CD14-positive monocyte (primary cell): ENCODE results near the gene PIEZO1. TPM values are rescaled to one million over a fixed set of nuclear protein-coding genes. Genes with fewer than 3 reads are reported as not detected.

ENCODE experiments used
- DNase-seq, 3 donors: peaks; one replicate each; pipeline ENCODE4 v3.0.0-alpha.2; 2011 to 2022
- H2AFZ ChIP-seq: 2 replicates; pipeline ENCODE4 v1.6.0; 2012; ENCODE audit warnings: mild to moderate bottlenecking, low read depth, low read length, inconsistent platforms; ENCODE audit not compliant: insufficient read depth, poor library complexity, severe bottlenecking
- H3K27ac ChIP-seq, 2 donors: 1 replicate in 1 of 2; 2 replicates in 1 of 2; pipeline ENCODE4 v1.5.1; 2012 to 2013; ENCODE audit warnings: low read length in 2 of 2, control low read depth in 1 of 2, inconsistent platforms in 1 of 2, low read depth in 1 of 2, mild to moderate bottlenecking in 1 of 2
- H3K27me3 ChIP-seq, 2 donors: one replicate each; pipeline versions ENCODE4 v1.6.0 to v1.6.1; 2011 to 2013; ENCODE audit warnings: low read length in 2 of 2; ENCODE audit not compliant: control insufficient read depth in 2 of 2, insufficient read depth in 2 of 2
- H3K36me3 ChIP-seq, 2 donors: replicated peaks in 1 of 2; 1 replicate in 1 of 2; 2 replicates in 1 of 2; pipeline versions ENCODE4 v1.5.1 to v1.6.1; 2012 to 2013; ENCODE audit warnings: low read length in 2 of 2, control low read depth in 1 of 2, inconsistent platforms in 1 of 2, mild to moderate bottlenecking in 1 of 2; ENCODE audit not compliant: insufficient read depth in 2 of 2, control insufficient read depth in 1 of 2
- H3K4me1 ChIP-seq, 2 donors: 1 replicate in 1 of 2; 2 replicates in 1 of 2; pipeline versions ENCODE4 v1.5.1 to v1.6.1; 2012 to 2013; ENCODE audit warnings: low read length in 2 of 2, control low read depth in 1 of 2, inconsistent platforms in 1 of 2, mild to moderate bottlenecking in 1 of 2, moderate library complexity in 1 of 2; ENCODE audit not compliant: insufficient read depth in 2 of 2, control insufficient read depth in 1 of 2
- H3K4me2 ChIP-seq: replicated peaks from 2 replicates; pipeline ENCODE3; 2012; ENCODE audit warnings: low read length, moderate library complexity, mild to moderate bottlenecking; ENCODE audit not compliant: poor library complexity, severe bottlenecking; ENCODE audit errors: extremely low read depth
- H3K4me3 ChIP-seq, 3 experiments: fragments of 200-600 bp in 1 of 3; sonication (generic) in 1 of 3; replicated peaks in 1 of 3; 1 replicate in 2 of 3; 2 replicates in 1 of 3; pipeline ENCODE4 v1.5.1; 2011 to 2013; ENCODE audit warnings: low read length in 3 of 3, mild to moderate bottlenecking in 3 of 3, control low read depth in 2 of 3, low read depth in 2 of 3, inconsistent platforms in 1 of 3, moderate library complexity in 1 of 3
- H3K79me2 ChIP-seq: 2 replicates; pipeline ENCODE4 v1.6.0; 2012; ENCODE audit warnings: mild to moderate bottlenecking, control low read depth, inconsistent platforms, low read length, moderate library complexity; ENCODE audit not compliant: insufficient read depth
- H3K9ac ChIP-seq: 2 replicates; pipeline ENCODE4 v1.6.0; 2017; ENCODE audit warnings: low read length, mild to moderate bottlenecking; ENCODE audit not compliant: insufficient read depth, poor library complexity, severe bottlenecking
- H3K9me3 ChIP-seq, 2 donors: replicated peaks in 1 of 2; 1 replicate in 1 of 2; 2 replicates in 1 of 2; pipeline versions ENCODE4 v1.5.1 to v1.6.1; 2012 to 2013; ENCODE audit warnings: low read length in 2 of 2, control low read depth in 1 of 2; ENCODE audit not compliant: control insufficient read depth in 1 of 2, insufficient read depth in 1 of 2
- H4K20me1 ChIP-seq: 2 replicates; pipeline ENCODE4 v1.6.0; 2012; ENCODE audit warnings: mild to moderate bottlenecking, low read length, control low read depth, moderate library complexity; ENCODE audit not compliant: insufficient read depth
- H3K27ac Mint-ChIP-seq, 7 donors: one replicate each; pipeline ENCODE4 v1.8.0; 2020; ENCODE audit warnings: mild to moderate bottlenecking in 7 of 7, mixed read lengths in 7 of 7, moderate library complexity in 6 of 7, inconsistent platforms in 2 of 7
- H3K27me3 Mint-ChIP-seq, 3 donors: one replicate each; pipeline ENCODE4 v1.8.0; 2021 to 2022; ENCODE audit warnings: low read depth in 3 of 3, mild to moderate bottlenecking in 3 of 3, mixed read lengths in 3 of 3, moderate library complexity in 3 of 3, inconsistent platforms in 1 of 3
- H3K36me3 Mint-ChIP-seq, 2 donors: one replicate each; pipeline ENCODE4 v1.8.0; 2020; ENCODE audit warnings: mixed read lengths in 2 of 2, inconsistent platforms in 1 of 2, mild to moderate bottlenecking in 1 of 2
- H3K4me1 Mint-ChIP-seq: one replicate; pipeline ENCODE4 v1.8.0; 2020; ENCODE audit warnings: mild to moderate bottlenecking, mixed read lengths
- H3K4me3 Mint-ChIP-seq, 2 donors: one replicate each; pipeline ENCODE4 v1.8.0; 2020; ENCODE audit warnings: mild to moderate bottlenecking in 2 of 2, mixed read lengths in 2 of 2, moderate library complexity in 1 of 2
- H3K9me3 Mint-ChIP-seq, 7 donors: one replicate each; pipeline ENCODE4 v1.8.0; 2020 to 2022; ENCODE audit warnings: mixed read lengths in 7 of 7, mild to moderate bottlenecking in 6 of 7, moderate library complexity in 6 of 7, inconsistent platforms in 2 of 7
- WGBS: methylation state at CpG from one replicate; pipeline ENCODE4 v1.1.5; 2013; ENCODE audit warnings: missing lambda C conversion rate; ENCODE audit not compliant: insufficient coverage; 5-methylcytosine and 5-hydroxymethylcytosine counted together
- intact Hi-C, 2 donors: fragments of 100-400 bp; cut with micrococcal nuclease; formaldehyde crosslinking; loops; one replicate each; pipeline versions ENCODE4 v1.15.0 to v1.15.1; 2023
- polyA plus RNA-seq, 3 donors: library from polyadenylated mRNA; depleted of rRNA in 1 of 3; unstranded in 2 of 3; stranded (reverse) in 1 of 3; fragments of 300-500 nt in 2 of 3; fragments of >200 nt in 1 of 3; fragmentation: Illumina TruSeq in 2 of 3; gene quantifications; 1 replicate in 2 of 3; 2 replicates in 1 of 3; pipeline ENCODE4 v1.2.3, GENCODE V29; 2012 to 2021
- TF ChIP-seq, protein P1 (sequence below): fragments of 200-600 bp; IDR thresholded peaks from one replicate; pipeline ENCODE4 v1.8.0; 2022; ENCODE audit warnings: antibody characterized with exemption, mild to moderate bottlenecking

Gene PIEZO1
- polyA plus RNA-seq, 3 donors, result 10.2 to 405 (median 15.0) TPM

DNA sequence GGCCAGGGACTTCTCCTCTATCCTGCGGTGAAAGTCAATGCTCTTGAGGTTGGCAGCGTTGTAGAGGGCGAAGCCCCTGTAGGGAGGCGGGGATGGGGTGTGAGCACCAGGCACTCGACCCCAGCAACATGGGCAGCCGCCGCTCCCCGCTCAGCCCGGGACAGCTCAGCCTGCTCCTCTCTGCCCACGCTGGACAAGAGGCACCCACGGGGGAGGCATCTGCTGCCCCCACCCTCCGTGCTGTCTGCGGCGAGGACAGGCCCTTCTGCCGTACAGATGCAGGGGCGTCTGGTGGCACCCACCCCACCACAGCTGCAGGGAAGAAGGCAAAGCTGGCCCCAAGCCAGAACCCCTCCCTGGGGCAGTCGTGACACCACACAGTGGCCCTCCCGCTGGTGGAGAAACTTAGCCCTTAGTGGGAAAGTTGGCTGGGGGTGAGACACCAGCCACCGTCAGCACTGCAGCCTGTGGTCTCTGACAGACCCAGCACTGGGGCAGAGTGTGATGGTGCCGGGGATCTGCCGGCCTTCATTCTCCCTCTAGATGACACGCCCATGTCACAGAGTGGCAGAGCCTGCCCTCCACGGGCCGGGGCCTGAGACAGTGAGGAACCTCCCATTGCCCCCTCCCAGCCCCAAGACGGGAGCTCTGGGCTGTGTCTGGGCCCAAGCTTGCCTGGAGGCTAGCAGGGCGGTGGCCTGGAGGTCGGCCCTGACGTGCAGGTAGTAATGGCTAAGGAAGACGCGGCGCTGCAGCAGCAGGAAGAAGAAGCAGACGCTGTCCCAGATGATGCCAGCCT, 59.2 kb downstream of the PIEZO1 start:
- Histone ChIP-seq H4K20me1 (peaks cover 70% of the 10 kb centered on the region), H2AFZ (no peak overlapping the region), H3K27me3 (no peaks in the 10 kb centered on the region), H3K4me3 (no peak overlapping the region), H3K79me2 (peaks cover 6% of the 10 kb centered on the region), H3K9me3 (no peaks in the 10 kb centered on the region), H3K4me1 (no peaks in the 10 kb centered on the region), H3K36me3 (peaks cover 83 to 88% of the 10 kb centered on the region in 2 donors), H3K27ac (no peak overlapping the region), H3K9ac (no peak overlapping the region), H3K4me2 (no peak overlapping the region)
- Mint-ChIP-seq H3K27me3 (peaks cover 0 to 1% (median 0%) of the 10 kb centered on the region in 3 donors), H3K27ac (no peak overlapping the region), H3K36me3 (peaks cover 61 to 81% of the 10 kb centered on the region in 2 donors), H3K4me1 (no peaks in the 10 kb centered on the region), H3K4me3 (no peak overlapping the region), H3K9me3 (no peaks in the 10 kb centered on the region)
- no peak for DNase-seq
- TF ChIP-seq, protein P1, sequence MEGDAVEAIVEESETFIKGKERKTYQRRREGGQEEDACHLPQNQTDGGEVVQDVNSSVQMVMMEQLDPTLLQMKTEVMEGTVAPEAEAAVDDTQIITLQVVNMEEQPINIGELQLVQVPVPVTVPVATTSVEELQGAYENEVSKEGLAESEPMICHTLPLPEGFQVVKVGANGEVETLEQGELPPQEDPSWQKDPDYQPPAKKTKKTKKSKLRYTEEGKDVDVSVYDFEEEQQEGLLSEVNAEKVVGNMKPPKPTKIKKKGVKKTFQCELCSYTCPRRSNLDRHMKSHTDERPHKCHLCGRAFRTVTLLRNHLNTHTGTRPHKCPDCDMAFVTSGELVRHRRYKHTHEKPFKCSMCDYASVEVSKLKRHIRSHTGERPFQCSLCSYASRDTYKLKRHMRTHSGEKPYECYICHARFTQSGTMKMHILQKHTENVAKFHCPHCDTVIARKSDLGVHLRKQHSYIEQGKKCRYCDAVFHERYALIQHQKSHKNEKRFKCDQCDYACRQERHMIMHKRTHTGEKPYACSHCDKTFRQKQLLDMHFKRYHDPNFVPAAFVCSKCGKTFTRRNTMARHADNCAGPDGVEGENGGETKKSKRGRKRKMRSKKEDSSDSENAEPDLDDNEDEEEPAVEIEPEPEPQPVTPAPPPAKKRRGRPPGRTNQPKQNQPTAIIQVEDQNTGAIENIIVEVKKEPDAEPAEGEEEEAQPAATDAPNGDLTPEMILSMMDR, result no peak
- intact Hi-C loops, result no loop called here
- WGBS, result 93% methylated on average over 24 of the region's 32 CpGs

GRCh38 chr16:88724855-88725555, 60.0 kb downstream of the PIEZO1 start:
- TF ChIP-seq, protein P1, result no peak
- peaks cover 71% of the 10 kb centered on the region for H4K20me1 ChIP-seq
- 96% methylated on average over 30 of the region's 31 CpGs for WGBS
- intact Hi-C loops, result no loop called here
- H3K4me3 Mint-ChIP-seq, result no peak overlapping the region
- H3K9me3 Mint-ChIP-seq, result no peaks in the 10 kb centered on the region
- peak overlapping the region in 1 of 7 donors; percentile 5 for H3K27ac Mint-ChIP-seq
- no peak overlapping the region for H3K4me2 ChIP-seq
- H3K79me2 ChIP-seq, result peaks cover 3% of the 10 kb centered on the region
- H3K4me1 Mint-ChIP-seq, result no peaks in the 10 kb centered on the region
- no peaks in the 10 kb centered on the region for H3K27me3 ChIP-seq
- no peak for DNase-seq
- no peaks in the 10 kb centered on the region for H3K4me1 ChIP-seq
- H3K4me3 ChIP-seq, result no peak overlapping the region
- peaks cover 82 to 88% of the 10 kb centered on the region in 2 donors for H3K36me3 ChIP-seq
- peaks cover 0 to 1% (median 0%) of the 10 kb centered on the region in 3 donors for H3K27me3 Mint-ChIP-seq
- H3K9me3 ChIP-seq, result no peaks in the 10 kb centered on the region
- no peak overlapping the region for H2AFZ ChIP-seq
- no peak overlapping the region for H3K9ac ChIP-seq
- H3K36me3 Mint-ChIP-seq, result peaks cover 60 to 80% of the 10 kb centered on the region in 2 donors
- H3K27ac ChIP-seq, result no peak overlapping the region
